ENCODE results near the gene DAB2IP. TPM values are rescaled to one million over a fixed set of nuclear protein-coding genes. Genes with fewer than 3 reads are reported as not detected.
A peak's percentile ranks its signal among the peaks of the same experiment; 100 is the strongest.

DAB2IP gene
- total RNA-seq, 1 donor from 2014 or later, result 24.3 TPM

GRCh38 chr9:121698627-121699570 lies 47.5 kb downstream of the DAB2IP start:
- Mint-ChIP-seq H3K27ac (no peak overlapping the region), H3K4me1 (peaks cover 28% of the 10 kb centered on the region), H3K36me3 (no peaks in the 10 kb centered on the region), H3K27me3 (ENCODE audit: insufficient read depth, low read depth) (peaks cover 2% of the 10 kb centered on the region), H3K4me3 (peak overlapping the region; percentile 87), H3K9me3 (no peaks in the 10 kb centered on the region)
- H3F3A ChIP-seq (ENCODE audit: low read depth), result peaks cover 19% of the 10 kb centered on the region
- peaks cover 5% of the 10 kb centered on the region for H3K27me3 ChIP-seq
- H3K4me3 ChIP-seq, result peak overlapping the region; percentile 68
- H2AFZ ChIP-seq (replicated peaks), result no peak overlapping the region
- peak; percentile 95 for DNase-seq (ENCODE audit: low spot score)
- H3K36me3 ChIP-seq, result no peaks in the 10 kb centered on the region
- peaks cover 92% of the 10 kb centered on the region for H4K20me1 ChIP-seq (ENCODE audit: low read depth)
- peak overlapping the region; percentile 29 for H3K9ac ChIP-seq
- H3K9me3 ChIP-seq (ENCODE audit: low read depth), result no peaks in the 10 kb centered on the region
- peaks cover 46% of the 10 kb centered on the region for H3K79me2 ChIP-seq (ENCODE audit: low read depth)
- H3K4me1 ChIP-seq, result peaks cover 12% of the 10 kb centered on the region
- no peak overlapping the region for H3K27ac ChIP-seq
- H3K4me2 ChIP-seq, result peak overlapping the region; percentile 97
- no peak for TF ChIP-seq EZH2 (IDR thresholded peaks at IDR 0.05)
- TF ChIP-seq, protein P1, sequence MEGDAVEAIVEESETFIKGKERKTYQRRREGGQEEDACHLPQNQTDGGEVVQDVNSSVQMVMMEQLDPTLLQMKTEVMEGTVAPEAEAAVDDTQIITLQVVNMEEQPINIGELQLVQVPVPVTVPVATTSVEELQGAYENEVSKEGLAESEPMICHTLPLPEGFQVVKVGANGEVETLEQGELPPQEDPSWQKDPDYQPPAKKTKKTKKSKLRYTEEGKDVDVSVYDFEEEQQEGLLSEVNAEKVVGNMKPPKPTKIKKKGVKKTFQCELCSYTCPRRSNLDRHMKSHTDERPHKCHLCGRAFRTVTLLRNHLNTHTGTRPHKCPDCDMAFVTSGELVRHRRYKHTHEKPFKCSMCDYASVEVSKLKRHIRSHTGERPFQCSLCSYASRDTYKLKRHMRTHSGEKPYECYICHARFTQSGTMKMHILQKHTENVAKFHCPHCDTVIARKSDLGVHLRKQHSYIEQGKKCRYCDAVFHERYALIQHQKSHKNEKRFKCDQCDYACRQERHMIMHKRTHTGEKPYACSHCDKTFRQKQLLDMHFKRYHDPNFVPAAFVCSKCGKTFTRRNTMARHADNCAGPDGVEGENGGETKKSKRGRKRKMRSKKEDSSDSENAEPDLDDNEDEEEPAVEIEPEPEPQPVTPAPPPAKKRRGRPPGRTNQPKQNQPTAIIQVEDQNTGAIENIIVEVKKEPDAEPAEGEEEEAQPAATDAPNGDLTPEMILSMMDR (IDR thresholded peaks at IDR 0.05), result no peak
- TF ChIP-seq EZH2phosphoT487 (IDR thresholded peaks at IDR 0.05), result no peak

GRCh38 chr9:121699571-121700164 lies 48.2 kb downstream of the DAB2IP start:
- DNase-seq (ENCODE audit: low spot score), result peak; percentile 43
- H3K36me3 Mint-ChIP-seq, result no peaks in the 10 kb centered on the region

DNA sequence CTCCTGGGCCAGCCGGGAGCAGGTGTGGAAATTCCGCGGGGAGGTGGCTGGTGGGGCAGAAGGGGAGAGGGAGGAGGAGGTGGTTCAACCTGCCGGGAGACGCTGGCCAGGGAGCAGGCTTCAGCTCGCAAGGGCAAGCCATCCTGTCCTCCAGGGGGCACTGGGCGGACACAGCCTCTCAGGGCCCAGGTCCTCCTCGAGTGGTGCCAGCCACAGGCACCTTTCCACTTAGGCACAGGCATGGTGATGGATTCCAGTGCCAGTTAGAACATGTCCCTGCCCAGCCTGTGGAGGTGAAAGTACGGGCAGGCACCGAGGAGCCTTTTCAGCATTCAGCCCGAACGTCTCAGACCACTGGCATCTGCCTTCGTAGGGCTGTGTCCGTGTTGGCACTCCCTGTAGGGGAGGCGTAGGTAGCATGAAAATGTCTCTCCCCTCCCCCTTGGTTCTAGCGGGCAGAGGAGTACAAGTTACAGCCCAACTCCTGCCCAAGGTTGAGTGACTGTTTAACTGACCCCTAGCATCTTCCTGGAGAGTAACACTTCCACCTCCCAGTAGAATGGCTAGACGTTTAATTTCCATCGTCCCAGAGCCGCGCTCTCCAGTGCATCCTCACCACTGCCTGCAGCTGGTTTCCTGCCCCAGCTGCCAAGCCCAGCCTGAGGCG lies 48.9 kb downstream of the DAB2IP start:
- DNase-seq (ENCODE audit: low spot score), result peak; percentile 69
- peaks cover 19% of the 10 kb centered on the region for H3F3A ChIP-seq (ENCODE audit: low read depth)
- H3K27me3 ChIP-seq, result peaks cover 5% of the 10 kb centered on the region
- no peaks in the 10 kb centered on the region for H3K9me3 ChIP-seq (ENCODE audit: low read depth)
- peak overlapping the region; percentile 29 for H3K9ac ChIP-seq
- H3K4me3 ChIP-seq, result peak overlapping the region; percentile 68
- no peak overlapping the region for H2AFZ ChIP-seq (replicated peaks)
- peaks cover 12% of the 10 kb centered on the region for H3K4me1 ChIP-seq
- H3K4me1 Mint-ChIP-seq, result peaks cover 27% of the 10 kb centered on the region
- TF ChIP-seq EZH2 (IDR thresholded peaks at IDR 0.05) (no peak), EZH2phosphoT487 (IDR thresholded peaks at IDR 0.05) (no peak)
- TF ChIP-seq, protein P1 (IDR thresholded peaks at IDR 0.05), result peak; percentile 59
- no peaks in the 10 kb centered on the region for H3K9me3 Mint-ChIP-seq
- H3K36me3 Mint-ChIP-seq, result no peaks in the 10 kb centered on the region
- no peaks in the 10 kb centered on the region for H3K36me3 ChIP-seq
- no peak overlapping the region for H3K27ac ChIP-seq
- peaks cover 2% of the 10 kb centered on the region for H3K27me3 Mint-ChIP-seq (ENCODE audit: insufficient read depth, low read depth)
- peak overlapping the region; percentile 97 for H3K4me2 ChIP-seq
- H4K20me1 ChIP-seq (ENCODE audit: low read depth), result peaks cover 92% of the 10 kb centered on the region
- H3K27ac Mint-ChIP-seq, result no peak overlapping the region
- H3K4me3 Mint-ChIP-seq, result peak overlapping the region; percentile 87
- peaks cover 60% of the 10 kb centered on the region for H3K79me2 ChIP-seq (ENCODE audit: low read depth)

More at GRCh38 chr9:121699571-121700164, 48.2 kb downstream of the DAB2IP start:
- peaks cover 5% of the 10 kb centered on the region for H3K27me3 ChIP-seq
- TF ChIP-seq, protein P1 (IDR thresholded peaks at IDR 0.05), result no peak
- TF ChIP-seq EZH2 (IDR thresholded peaks at IDR 0.05) (no peak), EZH2phosphoT487 (IDR thresholded peaks at IDR 0.05) (no peak)
- no peaks in the 10 kb centered on the region for H3K9me3 Mint-ChIP-seq
- peak overlapping the region; percentile 29 for H3K9ac ChIP-seq
- no peak overlapping the region for H3K27ac Mint-ChIP-seq
- H3K36me3 ChIP-seq, result no peaks in the 10 kb centered on the region
- H3K4me1 ChIP-seq, result peaks cover 12% of the 10 kb centered on the region
- no peak overlapping the region for H3K27ac ChIP-seq
- peaks cover 19% of the 10 kb centered on the region for H3F3A ChIP-seq (ENCODE audit: low read depth)
- peaks cover 54% of the 10 kb centered on the region for H3K79me2 ChIP-seq (ENCODE audit: low read depth)
- H3K4me1 Mint-ChIP-seq, result peaks cover 28% of the 10 kb centered on the region
- peaks cover 92% of the 10 kb centered on the region for H4K20me1 ChIP-seq (ENCODE audit: low read depth)
- H3K27me3 Mint-ChIP-seq (ENCODE audit: insufficient read depth, low read depth), result peaks cover 2% of the 10 kb centered on the region
- peak overlapping the region; percentile 97 for H3K4me2 ChIP-seq
- H2AFZ ChIP-seq (replicated peaks), result no peak overlapping the region
- H3K9me3 ChIP-seq (ENCODE audit: low read depth), result no peaks in the 10 kb centered on the region
- peak overlapping the region; percentile 68 for H3K4me3 ChIP-seq
- peak overlapping the region; percentile 87 for H3K4me3 Mint-ChIP-seq

Data from neural progenitor cell (in vitro differentiated cells).